Gastrocnemius medialis (tissue), 4 donors: ENCODE results near the gene XRCC3. TPM values are rescaled to one million over a fixed set of nuclear protein-coding genes. Genes with fewer than 3 reads are reported as not detected.
A peak's percentile ranks its signal among the peaks of the same experiment; 100 is the strongest.

Source experiments
- ATAC-seq, 2 donors: fragments of 150-250 bp; one replicate each; pipeline ENCODE4 v1.9.1; 2016
- DNase-seq, 2 donors: peaks; one replicate each; pipeline ENCODE4 v3.0.0-alpha.2; 2019
- H3K27ac ChIP-seq, 4 donors: fragments of 200-600 bp; sonication (generic); 1 replicate in 1 of 4; 2 replicates in 3 of 4; pipeline ENCODE4 v1.5.1; 2016 to 2018; ENCODE audit warnings: mild to moderate bottlenecking in 2 of 4, moderate library complexity in 1 of 4
- H3K27me3 ChIP-seq, 3 donors: fragments of 200-600 bp; sonication (generic) in 2 of 3; 1 replicate in 1 of 3; 2 replicates in 2 of 3; pipeline versions ENCODE4 v1.5.1 to v1.6.0; 2016 to 2019; ENCODE audit warnings: mild to moderate bottlenecking in 1 of 3, moderate library complexity in 1 of 3
- H3K36me3 ChIP-seq, 2 donors: fragments of 200-600 bp; sonication (generic) in 1 of 2; one replicate each; pipeline ENCODE4 v1.5.1; 2017 to 2018
- H3K4me1 ChIP-seq, 2 donors: fragments of 200-600 bp; sonication (generic) in 1 of 2; one replicate each; pipeline ENCODE4 v1.5.1; 2016 to 2017; ENCODE audit warnings: mild to moderate bottlenecking in 2 of 2
- H3K4me3 ChIP-seq, 4 donors: fragments of 200-600 bp; sonication (generic) in 3 of 4; 1 replicate in 1 of 4; 2 replicates in 3 of 4; pipeline ENCODE4 v1.5.1; 2016 to 2019; ENCODE audit warnings: mild to moderate bottlenecking in 2 of 4
- H3K9me3 ChIP-seq, 3 donors: fragments of 200-600 bp; sonication (generic) in 2 of 3; 1 replicate in 1 of 3; 2 replicates in 2 of 3; pipeline ENCODE4 v1.5.1; 2016 to 2019
- POLR2A ChIP-seq, 2 donors: fragments of 450-650 bp; IDR thresholded peaks; one replicate each; pipeline ENCODE4 v1.6.1; 2017; ENCODE audit warnings: antibody characterized with exemption in 2 of 2, mild to moderate bottlenecking in 2 of 2, moderate library complexity in 2 of 2
- in situ Hi-C, 4 donors: fragments of 200-750 bp; cut with MboI; loops; one replicate each; pipeline versions ENCODE4 v1.15.0 to v1.8.0; 2017; ENCODE audit warnings: low sequenced_read_pairs in 4 of 4
- intact Hi-C: fragments of 100-400 bp; cut with DNase I; formaldehyde crosslinking; loops from one replicate; pipeline ENCODE4 v1.15.1; 2023; ENCODE audit warnings: low total_unique reads
- total RNA-seq, 4 donors: library from RNA; depleted of rRNA; stranded (reverse); fragments of >200 nt; gene quantifications; one replicate each; pipeline versions ENCODE4 v1.1.0 to v1.2.3, GENCODE V29; 2016
- TF ChIP-seq, protein P1 (sequence below), 5 experiments: fragments of 450-650 bp in 3 of 5; fragments of 200-600 bp in 2 of 5; sonication (generic) in 2 of 5; IDR thresholded peaks in 4 of 5; conservative IDR thresholded peaks in 1 of 5; 1 replicate in 4 of 5; 2 replicates in 1 of 5; pipeline ENCODE4 v1.5.1; 2016 to 2019; ENCODE audit warnings: antibody characterized with exemption in 5 of 5, mild to moderate bottlenecking in 3 of 5, moderate library complexity in 3 of 5

XRCC3 gene
- total RNA-seq, 4 donors from 2014 or later = 1.3 to 26.5 (median 3.0) TPM

DNA sequence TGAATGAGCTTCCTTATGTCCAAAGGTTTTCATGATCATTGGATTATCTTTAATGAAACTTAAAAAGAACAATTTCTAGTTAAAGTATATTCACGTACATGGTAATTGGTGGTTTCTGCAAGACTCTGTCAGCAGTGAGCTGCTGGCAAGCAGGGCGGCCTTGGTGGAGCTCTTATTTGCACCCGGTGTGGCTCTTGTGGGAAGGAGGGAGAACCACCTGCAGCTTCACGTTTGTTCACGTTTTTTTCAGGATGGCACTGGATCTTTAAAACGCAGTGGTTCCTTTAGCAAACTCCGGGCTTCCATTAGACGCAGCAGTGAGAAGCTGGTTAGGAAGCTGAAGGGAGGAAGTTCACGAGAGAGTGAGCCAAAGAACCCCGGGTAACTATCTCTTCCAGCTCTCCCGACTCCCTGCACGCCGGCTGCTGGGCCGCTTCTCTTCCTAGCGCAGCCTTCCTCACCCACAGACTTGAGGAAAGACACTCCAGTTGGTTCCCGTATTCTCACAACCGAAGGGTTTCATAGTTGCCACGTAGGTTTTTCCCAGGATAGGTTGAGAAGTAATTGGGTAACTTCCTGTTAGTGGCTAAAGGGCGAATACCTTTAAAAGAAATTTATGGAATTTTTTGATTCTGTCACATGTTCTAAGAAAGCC lies 28.3 kb downstream of the XRCC3 start:
- Histone ChIP-seq H3K4me1 (peaks cover 25 to 36% of the 10 kb centered on the region in 2 donors), H3K9me3 (no peaks in the 10 kb centered on the region), H3K4me3 (no peak overlapping the region), H3K27me3 (no peaks in the 10 kb centered on the region), H3K36me3 (peaks cover 0 to 47% of the 10 kb centered on the region in 2 donors), H3K27ac (peak overlapping the region in 2 of 4 donors; percentile 23 to 35)
- no peak for TF ChIP-seq POLR2A (IDR thresholded peaks at IDR 0.05)
- TF ChIP-seq, protein P1, sequence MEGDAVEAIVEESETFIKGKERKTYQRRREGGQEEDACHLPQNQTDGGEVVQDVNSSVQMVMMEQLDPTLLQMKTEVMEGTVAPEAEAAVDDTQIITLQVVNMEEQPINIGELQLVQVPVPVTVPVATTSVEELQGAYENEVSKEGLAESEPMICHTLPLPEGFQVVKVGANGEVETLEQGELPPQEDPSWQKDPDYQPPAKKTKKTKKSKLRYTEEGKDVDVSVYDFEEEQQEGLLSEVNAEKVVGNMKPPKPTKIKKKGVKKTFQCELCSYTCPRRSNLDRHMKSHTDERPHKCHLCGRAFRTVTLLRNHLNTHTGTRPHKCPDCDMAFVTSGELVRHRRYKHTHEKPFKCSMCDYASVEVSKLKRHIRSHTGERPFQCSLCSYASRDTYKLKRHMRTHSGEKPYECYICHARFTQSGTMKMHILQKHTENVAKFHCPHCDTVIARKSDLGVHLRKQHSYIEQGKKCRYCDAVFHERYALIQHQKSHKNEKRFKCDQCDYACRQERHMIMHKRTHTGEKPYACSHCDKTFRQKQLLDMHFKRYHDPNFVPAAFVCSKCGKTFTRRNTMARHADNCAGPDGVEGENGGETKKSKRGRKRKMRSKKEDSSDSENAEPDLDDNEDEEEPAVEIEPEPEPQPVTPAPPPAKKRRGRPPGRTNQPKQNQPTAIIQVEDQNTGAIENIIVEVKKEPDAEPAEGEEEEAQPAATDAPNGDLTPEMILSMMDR (IDR thresholded peaks at IDR 0.05 in 4 of 5, conservative IDR thresholded peaks at IDR 0.05 in 1 of 5) = no peak
- ATAC-seq (no peak), DNase-seq (no peak)
- intact Hi-C loops = no loop called here
- in situ Hi-C loops = no loop called here

DNA sequence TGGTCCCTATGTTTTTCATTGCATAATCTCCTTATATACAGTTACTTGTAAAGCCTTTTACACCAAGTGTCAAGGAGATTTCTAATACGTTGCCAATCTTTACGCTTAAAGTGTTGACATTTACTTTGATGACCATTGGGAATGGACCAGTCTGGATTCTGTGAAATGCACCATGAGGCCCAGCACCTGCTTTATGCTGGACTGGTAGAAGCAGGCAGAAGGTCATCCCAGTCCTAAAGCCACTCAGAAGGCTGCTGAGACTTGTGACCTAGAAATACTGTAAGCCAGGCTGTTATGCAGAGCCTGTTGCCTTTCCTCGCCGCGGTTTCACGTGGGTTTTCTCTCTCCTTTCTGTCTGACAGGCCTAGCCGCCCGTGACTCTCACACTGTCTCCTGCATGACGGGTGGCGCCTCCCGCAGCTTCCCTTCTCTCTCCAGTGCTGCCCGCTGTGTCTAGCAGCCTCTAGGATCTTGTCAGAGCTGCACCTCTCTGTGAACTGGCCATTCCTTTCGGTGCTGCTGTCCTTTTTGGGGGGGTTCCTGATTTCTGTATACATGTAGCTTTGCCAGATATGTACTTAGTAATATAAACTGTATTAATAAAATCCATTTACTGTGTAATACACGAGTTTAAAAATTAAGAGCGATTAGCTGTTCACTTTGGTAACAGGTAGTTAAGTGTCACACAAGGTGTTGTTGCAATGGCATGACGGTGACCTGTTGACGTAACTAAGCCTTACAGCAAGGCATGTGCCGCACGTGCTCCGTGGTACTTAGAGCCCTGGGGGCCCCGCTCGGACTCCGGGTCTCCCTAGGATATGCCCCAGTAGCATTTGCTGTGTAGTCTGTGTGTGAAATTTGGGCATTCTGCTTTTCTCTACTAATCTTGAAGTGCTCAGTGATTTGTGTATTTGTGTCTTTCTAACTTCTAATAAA lies 29.7 kb downstream of the XRCC3 start:
- peaks cover 0 to 61% of the 10 kb centered on the region in 2 donors for H3K36me3 ChIP-seq
- H3K4me1 ChIP-seq = peaks cover 25 to 36% of the 10 kb centered on the region in 2 donors
- intact Hi-C loops = no loop called here
- ATAC-seq = peak; percentile 20 to 32
- no peak overlapping the region for H3K4me3 ChIP-seq
- H3K27ac ChIP-seq = peak overlapping the region; percentile 14 to 77 (median 66)
- DNase-seq = no peak
- no peak for TF ChIP-seq POLR2A (IDR thresholded peaks at IDR 0.05)
- TF ChIP-seq, protein P1 (IDR thresholded peaks at IDR 0.05 in 4 of 5, conservative IDR thresholded peaks at IDR 0.05 in 1 of 5) = no peak
- in situ Hi-C loops = no loop called here
- no peaks in the 10 kb centered on the region for H3K9me3 ChIP-seq
- H3K27me3 ChIP-seq = no peaks in the 10 kb centered on the region

DNA sequence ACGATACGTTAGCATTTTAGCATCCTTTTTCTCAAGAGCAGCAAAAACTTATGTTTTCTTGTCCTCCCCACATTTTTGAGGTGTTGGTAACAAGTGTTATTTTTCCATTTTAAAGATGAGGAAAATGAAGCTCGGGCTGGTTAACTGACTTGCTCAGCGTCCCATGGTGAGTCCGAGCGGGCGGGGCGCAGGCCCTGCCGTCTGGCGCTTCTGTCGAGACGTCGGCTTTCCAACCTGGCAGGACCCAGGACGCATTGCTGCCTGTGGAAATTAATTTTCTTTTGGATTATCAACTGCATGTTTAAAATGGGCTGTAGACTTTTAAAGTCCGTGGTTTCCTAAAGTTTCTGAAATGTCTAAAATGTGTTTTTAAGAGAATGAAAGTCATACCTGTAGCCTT lies 30.4 kb downstream of the XRCC3 start:
- ATAC-seq (peak in 1 of 2 donors; percentile 26), DNase-seq (no peak)
- Histone ChIP-seq H3K4me1 (peaks cover 25 to 36% of the 10 kb centered on the region in 2 donors), H3K4me3 (no peak overlapping the region), H3K36me3 (peaks cover 0 to 68% of the 10 kb centered on the region in 2 donors), H3K27me3 (no peaks in the 10 kb centered on the region), H3K9me3 (no peaks in the 10 kb centered on the region), H3K27ac (peak overlapping the region; percentile 14 to 77 (median 66))
- TF ChIP-seq, protein P1 (IDR thresholded peaks at IDR 0.05 in 4 of 5, conservative IDR thresholded peaks at IDR 0.05 in 1 of 5) = no peak
- no peak for TF ChIP-seq POLR2A (IDR thresholded peaks at IDR 0.05)
- in situ Hi-C loops = no loop called here
- intact Hi-C loops = no loop called here

DNA sequence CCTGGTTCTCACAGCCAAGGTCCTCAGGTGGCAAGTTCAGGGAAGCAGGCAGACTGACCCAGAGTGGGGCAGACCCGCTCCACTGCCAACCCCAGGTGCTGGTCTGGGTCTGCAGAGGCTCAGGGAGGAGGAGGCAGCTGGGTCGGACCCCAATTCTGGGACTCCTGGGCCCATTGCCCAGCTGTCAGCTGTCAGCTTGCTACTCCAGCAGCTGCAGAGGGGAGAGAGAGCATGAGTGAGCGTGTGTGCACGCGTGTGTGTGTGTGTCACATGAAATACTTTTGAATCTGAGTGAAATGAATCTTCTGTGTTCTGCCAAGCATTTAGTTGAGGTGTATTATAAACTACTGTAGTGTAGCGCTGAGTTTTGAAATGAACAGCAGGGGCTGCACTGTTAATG lies 30.8 kb downstream of the XRCC3 start:
- Histone ChIP-seq H3K4me1 (peaks cover 25 to 36% of the 10 kb centered on the region in 2 donors), H3K27ac (peak overlapping the region; percentile 14 to 77 (median 66)), H3K27me3 (no peaks in the 10 kb centered on the region), H3K36me3 (peaks cover 0 to 68% of the 10 kb centered on the region in 2 donors), H3K4me3 (no peak overlapping the region), H3K9me3 (no peaks in the 10 kb centered on the region)
- TF ChIP-seq, protein P1 (IDR thresholded peaks at IDR 0.05 in 4 of 5, conservative IDR thresholded peaks at IDR 0.05 in 1 of 5) = no peak
- no peak for TF ChIP-seq POLR2A (IDR thresholded peaks at IDR 0.05)
- ATAC-seq = peak; percentile 68 to 74
- in situ Hi-C loops = no loop called here
- intact Hi-C loops = no loop called here
- peak in 1 of 2 donors; percentile 69 for DNase-seq
